K562 (cell line): ENCODE results near the gene CDSN.

ENCODE experiments used
- CREB1 ChIP-seq, 2 experiments: sonication (generic) in 1 of 2; formaldehyde crosslinking in 1 of 2; IDR thresholded peaks; 2 replicates each; pipeline versions ENCODE4 v1.6.1 to v1.8.0; 2012 to 2022; ENCODE audit warnings: inconsistent platforms in 1 of 2, mild to moderate bottlenecking in 1 of 2, missing genetic modification reagents in 1 of 2, moderate library complexity in 1 of 2
- FOXJ2 ChIP-seq: fragments of 200-800 bp; sonication (Bioruptor generic); IDR thresholded peaks from 2 replicates; pipeline ENCODE4 v1.6.1; 2016; ENCODE audit warnings: missing genetic modification characterization, missing compliant biosample characterization
- JUND ChIP-seq, 2 experiments: IDR thresholded peaks; 2 replicates in 1 of 2; 3 replicates in 1 of 2; pipeline ENCODE4 v1.6.1; 2011; ENCODE audit warnings: borderline replicate concordance in 2 of 2, low read depth in 2 of 2, low read length in 2 of 2, improper control_type of control experiment in 1 of 2, missing biosample characterization in 1 of 2, missing genetic modification characterization in 1 of 2, missing genetic modification reagents in 1 of 2
- LEF1 ChIP-seq: fragments of 450-650 bp; IDR thresholded peaks from 2 replicates; pipeline ENCODE4 v1.6.1; 2016; ENCODE audit warnings: mild to moderate bottlenecking
- NFYB ChIP-seq: IDR thresholded peaks from 2 replicates; pipeline ENCODE4 v1.6.1; 2011; ENCODE audit warnings: mild to moderate bottlenecking, moderate library complexity; ENCODE audit not compliant: insufficient read length; ENCODE audit errors: extremely low read depth
- PCBP1 ChIP-seq: fragments of 200-400 bp; formaldehyde crosslinking; IDR thresholded peaks from 2 replicates; pipeline ENCODE4 v1.6.1; 2018; ENCODE audit warnings: mild to moderate bottlenecking, low read depth, low read length; ENCODE audit not compliant: poor library complexity, severe bottlenecking
- POLR2G ChIP-seq: fragments of 200-400 bp; formaldehyde crosslinking; IDR thresholded peaks from 2 replicates; pipeline ENCODE4 v1.6.1; 2017; ENCODE audit warnings: low read depth, mild to moderate bottlenecking, antibody characterized with exemption, low read length, moderate library complexity
- RBM22 ChIP-seq: fragments of 200-400 bp; formaldehyde crosslinking; IDR thresholded peaks from 2 replicates; pipeline ENCODE4 v1.6.1; 2018; ENCODE audit warnings: low read length, low read depth; ENCODE audit not compliant: poor library complexity, severe bottlenecking
- TCF7L2 ChIP-seq: fragments of 150-350 bp; IDR thresholded peaks from 2 replicates; pipeline ENCODE4 v1.6.1; 2016; ENCODE audit warnings: low read depth, mild to moderate bottlenecking, low read length, moderate library complexity

GRCh38 chr6:31168606-31169005 lies 48.4 kb upstream of the CDSN start:
- TF ChIP-seq TCF7L2, result no peak
- TF ChIP-seq POLR2G, result no peak
- no peak for TF ChIP-seq FOXJ2 (tag)
- TF ChIP-seq RBM22, result no peak
- TF ChIP-seq NFYB, result no peak
- no peak for TF ChIP-seq LEF1
- TF ChIP-seq JUND (IDR thresholded peaks at IDR 0.05; ENCODE audit: borderline replicate concordance, low read depth, low read length), result no peak
- no peak for TF ChIP-seq JUND (tag; IDR thresholded peaks at IDR 0.05; ENCODE audit: borderline replicate concordance, low read depth, low read length)
- no peak for TF ChIP-seq PCBP1
- TF ChIP-seq CREB1 (IDR thresholded peaks at IDR 0.05), result no peak
- no peak for TF ChIP-seq CREB1 (CRISPR knock-in tag; IDR thresholded peaks at IDR 0.05)
